HuH-7.5 (cell line): ENCODE results near the gene POLR2J.
"Not testable (repeated sequence)": the region's sequence is repeated elsewhere in the genome, so short reads cannot be mapped to it uniquely, and the experiment has no call there.

Source experiments
- DNase-seq: peaks from one replicate; pipeline ENCODE4 v3.0.0; 2011; ENCODE audit warnings: low spot score

POLR2J gene

DNA sequence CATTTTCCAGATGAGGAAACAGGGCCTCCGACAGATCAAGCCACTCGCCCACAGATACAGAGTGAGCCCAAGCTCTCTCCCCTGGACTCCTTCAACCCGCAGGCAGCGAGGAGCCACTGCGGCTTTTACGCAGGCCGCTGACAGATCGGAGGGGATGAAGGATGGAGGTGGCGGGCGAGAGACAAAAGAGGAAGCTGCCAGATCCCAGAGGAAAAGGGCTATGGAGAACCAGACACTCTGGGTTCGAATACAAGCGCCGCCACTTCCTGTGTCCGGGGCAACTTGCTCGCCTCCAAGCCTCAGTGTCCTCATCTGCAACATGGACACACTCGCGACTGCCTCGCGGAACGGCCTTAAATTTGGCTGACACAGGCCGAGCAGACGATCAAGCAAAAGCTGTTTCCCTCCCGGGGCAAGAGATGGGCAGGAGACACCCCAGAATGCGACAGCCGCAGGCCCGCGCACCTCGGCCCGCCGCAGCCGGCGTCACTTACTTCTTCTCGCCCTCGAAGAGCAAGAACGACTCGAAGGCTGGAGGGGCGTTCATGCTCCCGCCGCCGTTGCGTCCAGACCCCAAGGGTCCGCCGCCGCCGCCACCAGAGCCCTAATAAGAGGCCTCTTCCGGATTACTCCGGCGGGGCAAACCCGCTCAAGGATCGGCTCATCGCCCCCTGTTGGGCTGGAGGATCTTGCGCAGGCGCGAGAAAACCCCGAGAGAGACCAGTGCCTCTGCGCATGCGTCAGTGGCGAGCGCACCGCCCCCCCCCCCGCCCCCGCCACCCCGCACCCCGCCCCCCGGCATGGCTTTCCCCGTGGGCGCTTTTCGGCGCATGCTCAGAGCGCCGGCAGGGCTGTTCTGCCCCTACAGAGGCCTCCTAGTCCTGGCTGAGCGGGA, at the start of gene POLR2J:
Gene POLR2J (minus strand): TSS at position 609 of the 895 bp plus-strand sequence. CDS start 62 bp downstream, at position 547.
- DNase-seq = not testable (repeated sequence)

GRCh38 chr7:102527822-102528793, 49.4 kb upstream of the POLR2J start:
- DNase-seq = not testable (repeated sequence)

DNA sequence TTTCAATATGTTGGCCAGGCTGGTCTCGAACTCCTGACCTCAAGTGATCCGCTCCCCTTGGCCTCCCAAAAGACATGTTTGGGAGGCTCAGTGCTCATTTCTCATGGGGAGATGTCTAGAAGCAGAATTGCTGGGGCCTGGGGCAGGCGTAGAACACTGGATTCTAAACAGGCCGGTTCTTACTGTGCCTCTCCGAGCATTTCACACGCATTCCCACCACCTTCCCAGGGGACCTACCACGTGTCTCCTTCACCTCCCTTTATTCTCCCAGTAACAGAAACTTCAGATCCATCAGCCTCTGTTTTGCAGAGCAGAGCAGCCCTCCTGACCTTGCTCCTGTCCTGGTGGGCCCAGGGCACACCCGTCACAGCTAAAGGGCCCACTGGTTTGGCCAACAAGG, 48.5 kb upstream of the POLR2J start:
- not testable (repeated sequence) for DNase-seq

DNA sequence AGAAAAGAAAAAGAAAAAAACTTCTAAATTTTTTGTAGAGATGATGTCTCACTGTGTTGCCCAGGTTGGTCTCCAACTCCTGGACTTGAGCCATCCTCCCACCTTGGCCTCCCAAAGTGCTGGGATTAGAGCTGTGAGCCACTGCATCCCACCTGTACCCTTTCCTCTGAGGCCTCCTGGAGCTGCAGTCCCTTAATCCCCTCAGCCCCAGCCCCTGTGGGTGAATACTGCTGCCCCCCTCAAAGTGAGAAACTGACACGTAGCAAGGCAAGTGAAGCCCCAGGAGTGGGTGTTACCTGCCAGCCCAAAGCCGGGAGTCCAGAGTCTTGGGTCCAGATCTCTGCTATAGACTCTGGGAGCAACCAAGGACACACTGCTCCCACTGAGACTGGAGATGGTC, 46.1 kb upstream of the POLR2J start:
- not testable (repeated sequence) for DNase-seq

- not testable (repeated sequence) for DNase-seq
Measured at GRCh38 chr7:102520797-102521196, 42.1 kb upstream of the POLR2J start.

DNA sequence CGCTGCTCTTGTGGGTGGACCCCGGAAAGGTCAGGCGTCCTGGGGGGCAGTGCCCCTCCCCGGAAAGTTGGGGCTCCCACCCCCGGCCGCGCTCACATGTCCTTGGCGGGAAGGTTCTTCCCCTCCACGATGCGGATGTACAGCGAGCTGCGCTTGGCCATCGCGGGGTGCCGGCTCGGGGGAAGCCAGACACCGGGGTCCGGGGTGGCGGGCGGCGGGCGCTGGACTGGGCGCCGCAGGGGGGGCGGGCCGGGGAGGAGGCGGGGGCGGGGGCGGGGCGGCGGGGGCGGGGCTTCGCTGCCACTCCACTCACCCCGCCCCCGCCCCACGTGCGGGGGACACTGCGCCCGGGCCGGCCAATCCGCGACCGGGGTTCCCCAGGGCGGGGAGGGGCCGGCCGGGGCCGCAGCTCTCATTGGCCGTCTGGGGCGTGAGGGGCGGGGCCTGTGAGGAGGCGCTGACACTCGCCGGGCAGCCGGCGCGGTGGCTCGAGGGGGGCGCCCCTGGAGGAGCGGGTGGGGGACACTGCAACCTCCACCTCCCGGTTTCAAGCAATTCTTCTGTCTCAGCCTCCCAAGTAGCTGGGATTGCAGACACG, 38.9 kb upstream of the POLR2J start, which contains the start of gene RASA4B:
Gene RASA4B (minus strand): TSS at position 228 of the 598 bp plus-strand sequence. CDS start 67 bp downstream, at position 161.
- not testable (repeated sequence) for DNase-seq

DNA sequence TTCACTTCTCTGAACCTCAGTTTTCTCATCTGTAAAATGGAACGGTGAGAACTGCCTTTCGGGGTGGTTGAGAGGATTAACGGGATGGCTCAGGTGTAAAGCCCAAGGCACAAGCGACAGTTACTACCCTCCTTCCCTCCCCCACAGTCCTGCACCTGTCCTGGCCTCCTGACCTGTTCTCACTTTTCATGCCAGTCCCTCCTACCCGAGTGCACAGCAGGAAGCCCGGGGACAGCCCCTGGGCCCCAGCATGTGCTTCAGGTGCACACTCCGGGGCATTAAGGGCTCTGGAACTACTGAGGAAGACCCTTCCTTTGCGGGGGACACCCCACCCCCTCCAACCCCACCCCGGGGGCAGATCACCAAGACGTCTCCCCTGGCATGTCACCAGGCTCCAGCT, 38.2 kb upstream of the POLR2J start:
- DNase-seq = not testable (repeated sequence)

GRCh38 chr7:102515889-102516288, 37.2 kb upstream of the POLR2J start:
- DNase-seq = not testable (repeated sequence)

- not testable (repeated sequence) for DNase-seq
Measured at GRCh38 chr7:102514881-102515721, 36.4 kb upstream of the POLR2J start.

DNA sequence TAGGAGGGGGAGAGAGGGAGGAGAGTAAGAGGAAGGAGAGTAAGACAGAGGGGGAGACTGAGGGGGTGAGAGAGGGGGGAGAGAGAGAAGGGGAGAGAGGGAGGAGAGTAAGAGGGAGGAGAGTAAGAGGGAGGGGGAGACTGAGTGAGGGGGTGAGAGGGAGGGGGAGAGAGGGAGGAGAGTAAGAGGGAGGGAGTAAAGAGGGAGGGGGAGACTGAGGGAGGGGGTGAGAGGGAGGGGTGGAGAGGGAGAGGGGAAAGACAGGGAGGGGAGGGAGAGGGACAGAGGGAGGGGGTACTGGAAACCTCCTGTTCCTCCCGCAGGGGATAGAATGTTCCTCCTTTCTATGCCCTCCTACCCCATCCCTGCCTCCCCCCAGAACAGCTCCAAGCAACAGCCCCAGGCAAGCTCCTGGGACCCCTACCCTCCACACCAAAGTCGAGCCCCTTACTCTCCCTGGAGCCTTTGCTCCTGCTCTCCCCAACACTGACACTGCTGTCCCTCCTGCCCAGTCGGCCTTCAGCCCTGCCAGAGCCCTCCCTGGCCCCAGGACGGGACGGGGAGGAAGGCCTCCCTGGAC, 34.0 kb upstream of the POLR2J start:
- DNase-seq = not testable (repeated sequence)

GRCh38 chr7:102511860-102512522, 33.3 kb upstream of the POLR2J start:
- not testable (repeated sequence) for DNase-seq

- not testable (repeated sequence) for DNase-seq
Measured at GRCh38 chr7:102510575-102510974, 31.9 kb upstream of the POLR2J start.

DNA sequence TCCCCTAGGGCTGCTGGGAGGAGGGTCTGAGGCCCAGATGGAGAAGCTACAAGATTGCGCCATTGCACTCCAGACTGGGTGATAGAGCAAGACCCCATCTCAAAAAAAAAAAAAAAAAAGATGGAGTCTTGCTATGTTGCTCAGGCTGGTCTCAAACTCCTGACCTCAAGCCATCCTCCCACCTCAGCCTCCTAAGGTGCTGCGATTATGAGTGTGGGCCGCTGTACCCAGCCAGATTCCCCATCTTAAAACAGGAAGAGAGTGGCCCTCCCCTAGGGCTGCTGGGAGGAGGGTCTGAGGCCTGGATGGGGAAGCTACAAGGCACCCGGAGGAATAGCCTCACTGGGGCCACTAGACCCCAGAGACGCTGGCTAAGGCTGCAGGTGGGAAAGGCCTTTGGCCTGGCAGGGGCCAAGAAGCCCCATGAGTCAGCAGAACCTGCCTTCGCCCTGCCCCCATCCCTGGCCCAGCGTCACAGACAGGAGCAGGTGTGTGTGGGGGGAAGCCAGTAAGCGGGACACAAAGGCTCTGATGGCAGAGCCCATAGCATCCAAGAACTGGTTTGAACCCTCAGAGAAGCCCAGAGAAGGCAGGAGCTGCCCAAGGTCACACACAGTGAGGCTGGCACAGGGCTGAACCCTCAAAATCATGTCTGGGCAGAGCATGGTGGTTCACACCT, 28.8 kb upstream of the POLR2J start:
- DNase-seq = not testable (repeated sequence)

GRCh38 chr7:102505298-102506185, 26.8 kb upstream of the POLR2J start:
- DNase-seq = not testable (repeated sequence)

DNA sequence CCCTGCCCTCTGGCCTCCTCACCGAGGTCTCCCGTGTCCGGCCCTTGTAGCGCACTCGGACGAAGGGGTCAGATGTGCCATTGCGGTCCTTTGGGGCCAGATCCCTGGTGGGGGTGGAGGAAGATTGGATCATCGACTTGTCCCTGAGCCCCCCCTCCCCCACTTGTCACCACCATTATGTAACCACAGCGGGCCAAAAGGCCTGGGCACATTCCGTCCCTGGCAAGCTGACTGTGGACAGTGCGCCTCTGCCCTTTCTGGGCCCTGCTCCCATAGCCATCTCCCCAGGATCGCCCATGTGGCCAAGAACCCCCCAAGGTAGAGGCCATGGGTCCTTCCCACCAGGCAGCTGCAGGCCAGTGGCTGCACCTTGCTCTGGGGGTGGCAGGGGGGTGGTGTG, 24.4 kb upstream of the POLR2J start:
- not testable (repeated sequence) for DNase-seq

DNA sequence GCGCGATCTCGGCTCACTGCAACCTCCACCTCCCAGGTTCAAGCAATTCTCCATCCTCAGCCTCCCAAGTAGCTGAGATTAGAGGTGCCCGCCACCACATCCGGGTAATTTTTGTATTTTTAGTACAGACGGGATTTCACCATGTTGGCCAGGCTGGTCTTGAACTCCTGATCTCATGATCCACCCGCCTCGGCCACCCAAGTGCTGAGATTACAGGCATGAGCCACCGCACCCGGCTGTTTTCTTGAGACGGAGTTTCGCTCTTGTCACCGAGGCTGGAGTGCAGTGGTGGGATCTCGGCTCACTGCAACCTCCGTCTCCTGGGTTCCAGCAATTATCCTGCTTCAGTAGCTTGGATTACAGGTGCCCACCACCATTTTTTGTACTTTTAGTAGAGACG, 19.6 kb upstream of the POLR2J start:
- DNase-seq = not testable (repeated sequence)

DNA sequence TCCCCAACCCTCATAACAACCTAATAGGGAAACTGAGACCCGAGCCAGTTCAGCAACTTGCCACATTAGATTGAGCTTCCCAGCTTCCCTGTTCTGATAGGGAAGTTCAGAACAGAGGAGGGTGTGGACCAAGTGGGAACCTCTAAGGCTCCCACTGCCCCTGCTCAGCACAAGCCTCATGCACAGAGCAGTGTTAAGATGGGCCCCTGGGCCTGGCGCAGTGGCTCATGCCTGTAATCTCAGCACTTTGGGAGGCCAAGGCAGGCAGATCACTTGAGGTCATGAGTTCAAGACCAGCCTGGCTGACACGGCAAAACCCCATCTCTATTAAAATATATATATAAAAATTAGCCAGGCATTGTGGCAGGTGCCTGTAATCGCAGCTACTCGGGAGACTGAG, 18.6 kb upstream of the POLR2J start:
- not testable (repeated sequence) for DNase-seq

DNA sequence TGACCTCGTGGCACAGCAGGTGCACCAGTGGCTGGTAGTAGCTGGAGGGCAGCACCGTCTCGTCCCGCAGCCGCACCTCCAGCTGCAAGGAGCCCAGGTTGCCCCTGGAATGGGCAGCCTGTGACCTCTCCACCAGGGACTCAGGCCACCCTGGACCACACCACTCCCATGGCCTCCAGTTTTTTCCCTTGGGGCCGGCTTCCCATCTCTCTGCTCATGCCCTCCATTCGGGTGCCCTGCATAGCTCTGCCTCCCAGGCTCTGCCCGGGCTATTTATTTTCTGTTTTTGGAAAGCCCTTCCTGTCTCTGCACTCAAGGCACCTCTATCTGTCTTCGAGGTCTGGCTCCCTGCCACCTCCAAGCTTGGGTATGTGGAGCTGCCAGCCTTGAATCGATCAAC, 18.1 kb upstream of the POLR2J start:
- DNase-seq = not testable (repeated sequence)
